NCI-H226 (cell line): ENCODE data around the gene CTSS.
A peak's percentile ranks its signal among the peaks of the same experiment; 100 is the strongest.
"Not testable (repeated sequence)": the region's sequence is repeated elsewhere in the genome, so short reads cannot be mapped to it uniquely, and the experiment has no call there.

ENCODE experiments used
- DNase-seq: peaks from one replicate; pipeline ENCODE4 v3.0.0-alpha.2; 2015

Gene CTSS

GRCh38 chr1:150772326-150772725 lies 6.7 kb upstream of the CTSS start:
- no peak for DNase-seq

GRCh38 chr1:150767704-150768103 lies 2.1 kb upstream of the CTSS start:
- DNase-seq: not testable (repeated sequence)

DNA sequence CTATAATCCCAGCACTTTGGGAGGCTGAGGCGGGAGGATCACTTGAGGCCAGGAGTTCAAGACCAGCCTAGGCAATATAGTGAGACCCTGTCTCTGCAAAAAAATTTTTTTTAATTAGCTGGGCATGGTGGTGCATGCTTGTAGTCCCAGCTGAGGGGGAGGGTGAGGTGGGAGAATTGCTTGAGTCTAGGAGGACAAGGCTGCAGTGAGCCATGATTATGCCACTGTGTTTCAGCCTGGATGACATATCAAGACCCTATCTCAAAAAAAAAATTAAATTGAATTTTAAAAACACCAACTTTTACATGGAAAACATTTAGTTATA lies 361 bp upstream of the CTSS start:
- not testable (repeated sequence) for DNase-seq

DNA sequence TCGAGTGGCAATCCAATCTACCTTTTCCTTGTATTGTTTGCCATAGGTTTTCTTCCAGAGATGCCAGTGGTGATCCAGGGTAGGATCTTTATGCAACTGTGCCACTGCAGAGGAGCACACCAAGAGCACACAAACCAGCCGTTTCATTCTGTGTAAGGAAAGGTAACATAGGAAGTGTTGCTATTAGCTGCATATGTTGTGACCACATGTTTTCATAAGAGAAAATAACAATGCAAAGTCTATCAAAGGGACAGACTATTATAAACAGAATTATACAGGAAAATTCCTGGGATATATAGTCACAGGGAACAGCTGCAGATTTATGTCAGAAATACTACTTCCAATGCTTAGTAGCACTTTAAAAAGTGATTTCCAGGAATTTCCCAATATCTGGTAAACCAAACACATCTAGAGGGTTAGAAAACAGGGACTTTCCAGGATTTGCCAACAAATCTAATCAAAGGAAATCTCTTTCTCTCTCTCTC lies 919 bp downstream of the CTSS start:
- peak; percentile 41 for DNase-seq

- no peak for DNase-seq
These were observed 2.6 kb downstream of the CTSS start for GRCh38 chr1:150763018-150763417.

DNA sequence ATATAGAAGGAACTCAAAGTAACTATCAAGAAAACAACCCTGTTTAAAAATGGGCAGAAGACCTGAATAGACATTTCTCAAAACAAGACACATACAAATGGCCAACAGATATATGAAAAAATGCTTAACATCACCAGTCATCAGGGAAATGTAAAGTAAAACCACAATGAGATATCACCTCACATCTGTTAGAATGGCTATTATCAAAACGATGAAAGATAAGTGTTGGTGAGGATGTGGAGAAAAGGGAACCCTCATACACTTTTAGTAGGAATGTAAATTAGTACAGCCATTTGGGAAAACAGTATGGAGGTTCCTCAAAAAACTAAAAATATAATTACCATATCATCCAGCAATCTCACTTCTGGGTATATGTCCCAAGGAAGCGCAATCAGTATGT lies 3.0 kb downstream of the CTSS start:
- no peak for DNase-seq

DNA sequence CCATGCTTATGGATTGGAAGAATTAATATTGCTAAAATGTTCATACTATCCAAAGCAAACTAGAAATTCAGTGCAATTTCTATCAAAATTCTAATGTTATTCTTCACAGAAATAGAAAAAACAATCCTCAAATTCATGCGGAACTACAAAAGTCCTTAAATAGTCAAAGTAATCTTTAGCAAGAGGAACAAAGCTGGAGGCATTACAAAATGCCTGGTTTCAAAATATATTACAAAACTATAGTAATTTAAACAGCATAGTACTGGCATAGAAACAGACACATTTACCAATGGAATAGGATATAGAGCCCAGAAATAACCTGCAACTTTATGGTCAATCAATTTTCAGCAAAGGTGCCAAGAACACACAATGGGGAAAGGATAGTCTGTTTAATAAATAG lies 3.8 kb downstream of the CTSS start:
- no peak for DNase-seq

- DNase-seq: no peak
These were observed 5.6 kb downstream of the CTSS start for GRCh38 chr1:150760013-150760412.

DNA sequence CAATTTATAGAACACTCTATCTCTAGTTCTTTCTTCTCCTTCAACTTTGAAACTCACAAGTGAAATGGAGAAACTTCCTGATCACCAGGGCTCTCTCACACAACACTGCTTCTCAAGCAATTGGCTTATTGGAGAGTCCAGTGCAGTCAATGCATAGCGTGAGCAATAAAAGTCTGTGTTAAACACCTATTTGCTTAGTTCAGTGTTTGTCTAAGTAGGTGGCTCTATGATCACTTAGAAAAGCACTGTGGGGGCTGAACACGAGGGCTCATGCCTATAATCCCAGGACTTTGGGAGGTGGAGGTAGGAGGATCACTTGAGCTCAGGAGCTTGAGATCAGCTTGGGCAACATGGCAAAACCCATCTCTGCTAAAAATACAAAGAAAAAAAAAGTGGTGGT lies 12.2 kb downstream of the CTSS start:
- no peak for DNase-seq

- no peak for DNase-seq
These were observed 14.1 kb downstream of the CTSS start for GRCh38 chr1:150751443-150751842.

- no peak for DNase-seq
These were observed 15.8 kb downstream of the CTSS start for GRCh38 chr1:150749720-150750311.

GRCh38 chr1:150748878-150749719 lies 16.5 kb downstream of the CTSS start:
- DNase-seq: no peak

DNA sequence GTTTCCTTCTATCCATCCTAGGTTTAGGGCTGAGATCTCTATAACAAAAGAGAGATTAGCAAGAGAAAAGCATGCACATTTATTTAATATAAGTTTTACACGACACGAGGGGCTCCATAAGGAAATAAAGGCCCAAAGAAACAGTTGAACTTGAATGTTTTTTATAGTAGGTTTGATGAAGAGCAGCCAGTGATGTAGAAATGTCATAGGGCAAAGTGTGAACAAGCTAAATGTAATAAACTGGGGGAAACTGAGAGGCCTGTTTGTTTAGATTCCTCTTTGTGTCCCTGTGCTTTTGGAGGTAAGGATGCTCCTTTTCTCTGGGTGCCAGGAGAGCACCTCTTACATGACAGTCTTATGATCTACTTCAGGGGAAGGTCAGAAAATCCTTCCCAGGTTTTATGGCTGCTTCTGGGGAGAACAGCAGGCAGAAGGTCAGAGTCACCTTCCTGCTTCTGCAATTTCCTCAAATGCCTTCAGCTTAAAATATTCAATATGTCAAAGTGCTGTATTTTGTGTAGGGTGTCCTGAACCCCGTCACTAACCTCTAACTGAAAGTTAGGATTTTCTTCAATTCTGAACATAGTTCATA lies 35.4 kb downstream of the CTSS start:
- no peak for DNase-seq

DNA sequence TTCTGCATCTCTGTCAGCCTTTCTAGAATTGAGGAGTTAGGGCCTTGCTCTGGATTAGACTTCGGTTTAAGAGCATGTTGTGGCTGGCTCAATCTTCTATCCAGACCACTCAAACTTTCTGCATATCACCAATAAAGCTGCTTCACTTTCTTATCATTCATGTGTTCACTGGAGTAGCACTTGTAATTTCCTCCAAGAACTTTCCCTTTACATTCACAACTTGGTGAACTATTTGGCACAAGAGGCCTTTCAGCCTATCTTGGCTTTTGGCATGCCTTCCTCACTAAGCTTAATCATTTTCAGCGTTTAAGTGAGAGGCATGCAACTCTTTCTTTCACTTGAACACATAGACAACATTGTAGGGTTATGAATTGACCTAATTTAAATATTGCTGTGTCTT lies 41.2 kb downstream of the CTSS start:
- no peak for DNase-seq

DNA sequence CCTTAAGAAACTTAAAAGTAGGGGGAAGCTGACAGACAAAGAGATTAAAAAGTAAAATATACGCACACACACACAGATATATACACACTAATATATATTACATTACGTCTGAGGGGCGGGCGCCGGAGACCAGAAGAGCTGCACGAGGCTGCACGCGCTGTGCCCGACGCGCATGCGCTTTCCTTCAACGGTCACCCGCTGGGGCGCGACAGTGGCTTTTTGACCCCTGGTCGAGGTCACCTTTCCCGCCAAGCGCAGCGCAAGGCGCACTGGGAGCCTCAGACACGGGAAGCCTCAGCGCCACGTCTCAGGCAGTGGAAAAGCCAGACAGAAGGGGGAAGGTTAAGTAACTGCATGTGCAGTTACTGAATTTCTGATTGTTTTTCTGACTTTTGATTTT lies 44.9 kb downstream of the CTSS start, which contains the start of gene HORMAD1:
HORMAD1 (minus strand) TSS at position 193 of the 400 bp plus-strand sequence. CDS start 1,390 bp downstream, outside the sequence.
- DNase-seq: no peak

GRCh38 chr1:150720098-150720497 lies 45.5 kb downstream of the CTSS start:
- DNase-seq: no peak

DNA sequence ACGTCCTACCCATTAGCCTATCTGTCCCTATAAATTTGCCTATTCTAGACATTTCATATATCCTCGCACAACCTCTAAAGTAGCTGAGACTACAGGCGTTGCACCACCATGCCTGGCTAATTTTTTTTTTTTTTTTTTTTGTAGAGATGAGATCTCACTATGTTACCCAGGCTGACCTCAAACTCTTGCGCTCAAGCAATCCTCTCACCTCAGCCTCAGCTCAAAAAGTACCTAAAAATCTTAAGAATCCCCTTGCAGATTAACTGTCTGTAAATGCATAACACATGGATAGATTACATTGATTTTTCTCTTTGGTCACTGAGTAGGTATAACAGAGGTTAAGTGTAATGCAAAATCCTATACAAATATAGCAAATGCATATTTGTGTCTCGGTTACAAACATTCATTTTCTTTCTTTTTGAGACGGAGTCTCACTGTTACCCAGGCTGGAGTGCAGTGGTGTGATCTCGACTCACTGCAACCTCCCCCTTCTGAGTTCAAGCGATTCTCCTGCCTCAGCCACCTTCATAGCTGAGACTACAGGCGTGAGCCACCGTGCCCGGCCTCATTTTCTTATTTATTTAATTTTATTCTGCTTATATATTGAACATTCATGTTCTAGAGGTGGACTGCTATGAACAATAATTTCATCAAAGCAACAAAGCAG lies 47.2 kb downstream of the CTSS start:
- DNase-seq: no peak

DNA sequence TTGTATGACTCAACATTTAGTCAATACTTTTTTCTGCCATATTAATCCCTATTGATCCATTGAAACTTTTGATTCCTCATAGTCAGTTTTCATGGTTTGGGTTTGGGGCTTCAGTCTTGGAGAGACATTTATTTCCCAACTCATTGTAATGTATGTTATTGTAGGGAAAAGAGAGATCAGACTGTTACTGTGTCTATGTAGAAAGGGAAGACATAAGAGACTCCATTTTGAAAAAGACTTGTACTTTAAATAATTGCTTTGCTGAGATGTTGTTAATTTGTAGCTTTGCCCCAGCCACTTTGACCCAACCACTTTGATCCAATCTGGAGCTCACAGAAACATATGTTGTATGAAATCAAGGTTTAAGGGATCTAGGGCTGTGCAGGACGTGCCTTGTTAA lies 56.5 kb downstream of the CTSS start:
- not testable (repeated sequence) for DNase-seq

- no peak for DNase-seq
These were observed 57.0 kb downstream of the CTSS start for GRCh38 chr1:150708595-150708994.

DNA sequence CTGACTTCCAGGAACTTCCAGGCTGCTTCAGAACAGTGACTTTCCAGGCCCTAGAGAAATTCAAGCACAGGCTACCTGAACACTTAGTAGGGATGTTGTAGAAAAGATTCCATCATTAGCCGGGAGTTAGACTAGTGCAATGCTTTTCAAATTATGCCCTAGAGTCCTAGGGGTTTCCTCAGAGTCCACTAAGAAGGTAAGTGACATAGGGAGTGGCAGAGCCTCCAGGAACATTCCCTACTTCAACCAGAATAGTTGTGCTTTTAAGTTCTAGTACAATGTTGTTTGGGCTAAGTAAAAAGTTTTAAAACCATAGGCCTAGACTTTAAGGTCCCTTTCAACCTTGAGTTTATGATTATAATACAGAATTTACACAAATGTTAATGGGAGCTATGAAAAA lies 59.5 kb downstream of the CTSS start:
- DNase-seq: no peak

GRCh38 chr1:150703427-150703826 lies 62.2 kb downstream of the CTSS start:
- no peak for DNase-seq

DNA sequence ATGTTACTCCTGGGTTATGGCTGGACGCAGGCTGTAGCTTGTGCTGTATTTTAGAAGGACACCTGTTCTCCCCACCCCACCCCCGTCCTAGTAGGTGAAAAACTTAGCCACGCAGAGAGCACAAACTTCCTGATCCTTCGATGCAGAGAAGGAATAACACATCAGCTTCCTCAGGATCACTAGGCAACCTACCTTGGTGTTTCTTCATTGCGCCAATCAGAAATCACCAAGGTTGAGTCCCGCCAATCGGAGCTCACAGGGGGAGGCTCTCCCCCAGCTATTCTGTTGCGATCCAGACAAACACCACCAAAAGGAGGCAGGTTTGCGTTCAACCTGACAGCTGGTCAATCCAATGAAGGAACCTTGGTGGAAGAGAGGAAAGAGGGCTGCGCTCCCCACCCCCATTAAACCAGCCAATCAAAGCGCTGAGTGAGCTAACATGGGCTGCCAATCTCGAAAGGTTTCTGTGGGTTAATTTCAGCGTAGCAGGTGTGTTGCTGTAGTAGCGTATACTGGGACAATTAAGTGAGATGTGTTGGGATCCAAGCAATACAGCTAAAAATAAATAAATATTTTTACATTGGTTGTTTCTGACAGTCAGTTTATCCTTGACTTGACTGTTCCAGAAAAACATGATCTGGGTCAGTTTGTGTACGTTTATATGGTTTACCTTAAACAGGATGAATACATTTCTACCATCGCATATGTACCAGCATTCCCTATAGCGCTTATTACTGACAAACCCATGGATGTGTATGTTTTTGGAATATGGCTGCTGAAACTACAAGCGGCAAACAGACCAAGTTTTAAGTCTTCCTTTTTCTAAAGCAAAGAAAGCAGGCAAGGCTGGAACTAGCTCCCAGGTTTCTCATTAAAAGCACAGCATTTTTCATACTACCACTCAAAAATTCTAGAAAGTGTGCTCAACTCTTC lies 68.3 kb downstream of the CTSS start, which contains the start of gene GOLPH3L:
GOLPH3L (minus strand) TSS at position 160 of the 933 bp plus-strand sequence. CDS start 2,316 bp downstream, outside the sequence.
- DNase-seq: peak; percentile 99
